Astrocyte (in vitro differentiated cells and primary cell): Measurements from ENCODE around the gene CNGB1.

ENCODE experiments used
- EZH2 ChIP-seq: IDR thresholded peaks from 2 replicates; pipeline ENCODE4 v1.6.1; 2012; ENCODE audit warnings: mild to moderate bottlenecking, low read length, inconsistent platforms; ENCODE audit not compliant: insufficient read depth
- TF ChIP-seq, protein P1 (sequence below): IDR thresholded peaks from 2 replicates; pipeline ENCODE4 v1.5.1; 2011; ENCODE audit warnings: low read depth, mild to moderate bottlenecking, inconsistent platforms, low read length, moderate library complexity; ENCODE audit not compliant: insufficient read depth

DNA sequence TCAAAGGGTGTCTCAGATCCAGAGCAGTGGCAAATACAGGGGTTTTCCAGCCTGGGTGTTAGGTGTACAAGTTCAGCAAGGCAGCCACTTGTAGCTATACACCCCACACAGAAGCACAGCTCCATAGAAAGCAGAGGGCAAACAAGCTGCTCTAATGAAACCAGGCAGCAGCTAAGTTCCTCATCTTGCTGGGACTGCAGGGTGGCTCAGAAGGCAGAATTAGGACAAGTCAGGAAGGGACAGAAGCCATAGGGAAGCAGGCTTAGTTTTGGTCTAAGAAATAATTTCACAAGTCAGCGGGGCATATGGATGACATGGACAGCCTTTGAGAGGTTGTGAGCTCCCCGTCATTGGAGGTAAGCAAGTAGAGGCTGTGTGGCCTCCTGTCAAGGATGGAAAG is 23.7 kb downstream of the CNGB1 start:
- TF ChIP-seq, protein P1, sequence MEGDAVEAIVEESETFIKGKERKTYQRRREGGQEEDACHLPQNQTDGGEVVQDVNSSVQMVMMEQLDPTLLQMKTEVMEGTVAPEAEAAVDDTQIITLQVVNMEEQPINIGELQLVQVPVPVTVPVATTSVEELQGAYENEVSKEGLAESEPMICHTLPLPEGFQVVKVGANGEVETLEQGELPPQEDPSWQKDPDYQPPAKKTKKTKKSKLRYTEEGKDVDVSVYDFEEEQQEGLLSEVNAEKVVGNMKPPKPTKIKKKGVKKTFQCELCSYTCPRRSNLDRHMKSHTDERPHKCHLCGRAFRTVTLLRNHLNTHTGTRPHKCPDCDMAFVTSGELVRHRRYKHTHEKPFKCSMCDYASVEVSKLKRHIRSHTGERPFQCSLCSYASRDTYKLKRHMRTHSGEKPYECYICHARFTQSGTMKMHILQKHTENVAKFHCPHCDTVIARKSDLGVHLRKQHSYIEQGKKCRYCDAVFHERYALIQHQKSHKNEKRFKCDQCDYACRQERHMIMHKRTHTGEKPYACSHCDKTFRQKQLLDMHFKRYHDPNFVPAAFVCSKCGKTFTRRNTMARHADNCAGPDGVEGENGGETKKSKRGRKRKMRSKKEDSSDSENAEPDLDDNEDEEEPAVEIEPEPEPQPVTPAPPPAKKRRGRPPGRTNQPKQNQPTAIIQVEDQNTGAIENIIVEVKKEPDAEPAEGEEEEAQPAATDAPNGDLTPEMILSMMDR: no peak
- no peak for TF ChIP-seq EZH2
